Activated CD8-positive, alpha-beta memory T cell treated with anti-CD3 and anti-CD28 coated beads for 24 hours (primary cell): ENCODE measurements around the gene FZD8.

Experiments
- DNase-seq: peaks from one replicate; pipeline ENCODE4 v3.0.0-alpha.2; 2020

Gene FZD8

DNA sequence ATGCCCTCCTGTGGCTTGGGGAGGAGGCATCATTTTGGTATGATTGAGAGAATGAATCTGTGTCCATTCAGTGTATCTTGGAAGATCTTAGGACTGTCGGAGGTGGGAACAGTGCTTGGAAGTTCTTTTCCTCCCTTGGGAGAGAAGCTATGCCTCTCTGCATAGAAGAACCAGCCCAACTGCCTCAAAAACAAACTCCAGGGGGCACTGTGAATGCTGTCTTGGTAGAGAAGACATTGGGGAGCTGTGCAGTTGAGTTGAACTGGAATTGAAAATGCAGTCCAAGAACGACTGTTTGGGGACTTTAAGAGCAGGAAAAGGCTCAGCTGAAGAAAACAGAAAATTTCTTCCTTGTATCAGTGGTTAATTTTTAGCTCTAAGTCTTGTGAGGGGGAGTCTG lies 41.9 kb downstream of the FZD8 start:
- DNase-seq: no peak

DNA sequence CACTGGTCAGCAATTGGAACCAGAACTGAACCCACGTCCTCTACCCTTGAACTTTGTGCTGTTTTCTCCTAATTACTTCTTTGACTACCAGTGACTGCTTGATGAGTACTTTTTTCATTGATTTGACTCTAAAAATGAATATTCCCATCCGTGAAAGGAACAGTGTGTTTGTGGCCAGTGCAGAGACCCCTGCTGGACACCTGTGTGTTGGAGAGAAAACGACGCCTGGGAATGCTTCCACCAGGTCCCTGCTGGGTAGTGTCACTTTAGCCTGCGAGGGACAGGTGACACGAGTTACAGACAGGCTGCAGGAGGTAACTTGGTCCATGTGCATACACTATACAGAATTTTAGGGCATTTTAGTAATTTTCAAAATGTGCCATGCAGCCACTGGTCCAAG lies 43.7 kb downstream of the FZD8 start:
- no peak for DNase-seq

DNA sequence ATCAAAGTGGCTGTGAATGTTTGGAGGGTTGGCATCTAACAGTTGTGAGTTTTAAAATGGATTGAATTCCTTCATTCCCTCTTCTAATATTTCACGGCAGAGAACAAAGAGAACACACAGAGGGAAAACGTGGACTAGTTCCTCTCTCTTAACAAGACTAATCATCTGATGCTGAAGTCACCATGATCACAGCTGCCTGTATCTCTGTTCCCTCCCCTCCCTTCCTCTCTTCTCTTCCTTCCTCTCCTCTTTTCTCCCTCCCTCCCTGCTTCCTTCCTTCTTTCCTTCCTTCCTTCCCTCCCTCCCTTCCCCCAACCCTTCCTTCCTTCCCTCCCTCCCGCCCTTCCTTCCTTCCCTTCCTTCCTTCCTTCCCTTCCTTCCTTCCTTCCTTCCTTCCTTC lies 47.0 kb downstream of the FZD8 start:
- DNase-seq: no peak

DNA sequence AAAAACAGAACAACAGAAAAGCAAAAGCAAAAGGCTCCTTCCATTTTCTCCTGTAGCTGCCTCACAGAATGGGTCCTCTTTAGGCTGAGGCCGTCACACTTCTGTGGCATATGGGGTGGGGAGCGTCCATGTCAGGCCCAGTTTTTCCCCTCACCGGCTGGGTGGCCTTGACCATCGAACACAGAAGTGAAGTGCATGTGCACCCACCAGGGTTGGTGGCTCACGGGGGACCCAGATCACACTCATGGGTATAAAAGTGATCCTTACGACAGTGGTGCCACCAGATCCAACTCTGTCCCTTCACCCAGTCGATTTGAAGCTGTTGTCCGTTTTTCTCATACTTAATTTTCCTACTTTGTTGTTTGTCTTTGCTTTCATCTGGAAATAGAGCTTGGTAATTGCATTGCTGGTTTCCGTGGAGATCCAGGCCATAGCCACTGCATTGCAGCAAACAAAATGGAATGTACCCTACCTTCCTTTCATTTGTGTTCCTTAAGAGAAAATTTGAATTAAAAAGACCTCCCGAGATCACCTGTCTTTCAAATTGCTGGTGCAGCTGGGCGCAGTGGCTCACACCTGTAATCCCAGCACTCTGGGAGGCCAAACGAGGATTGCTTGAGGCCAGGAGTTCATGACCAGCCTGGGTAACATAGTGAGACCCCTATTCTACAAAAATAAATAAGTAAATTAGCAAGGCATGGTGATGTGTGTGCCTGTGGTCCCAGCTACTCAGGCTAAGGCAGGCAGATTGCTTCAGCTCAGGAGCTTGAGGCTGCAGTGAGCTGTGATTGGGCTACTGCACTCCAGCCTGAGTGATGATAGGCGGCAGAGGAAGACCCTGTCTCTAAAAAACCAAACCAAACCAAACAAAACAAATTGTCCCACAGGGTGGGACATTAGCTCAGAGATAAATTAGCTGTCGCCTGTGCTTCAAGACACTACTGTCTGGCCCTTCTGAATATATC lies 47.7 kb downstream of the FZD8 start:
- no peak for DNase-seq

DNA sequence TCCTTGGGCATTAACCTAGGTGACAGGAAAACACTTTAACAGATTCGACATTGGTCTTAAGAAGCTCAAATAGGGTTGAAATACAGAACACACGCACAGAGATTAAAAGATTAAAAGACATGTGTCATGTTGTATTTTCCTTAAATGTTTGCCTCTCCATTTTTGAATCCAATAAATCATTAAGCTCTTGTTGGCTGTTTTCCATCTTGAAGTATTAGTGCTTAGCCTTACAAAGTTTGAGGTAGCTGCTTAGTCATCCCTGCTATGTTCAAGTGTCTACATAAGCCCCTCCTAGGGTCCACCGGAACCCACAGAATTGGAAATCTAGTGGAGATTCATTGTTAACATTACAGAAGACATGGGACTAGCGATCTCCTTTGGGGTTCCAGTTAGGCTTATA lies 49.7 kb downstream of the FZD8 start:
- no peak for DNase-seq

DNA sequence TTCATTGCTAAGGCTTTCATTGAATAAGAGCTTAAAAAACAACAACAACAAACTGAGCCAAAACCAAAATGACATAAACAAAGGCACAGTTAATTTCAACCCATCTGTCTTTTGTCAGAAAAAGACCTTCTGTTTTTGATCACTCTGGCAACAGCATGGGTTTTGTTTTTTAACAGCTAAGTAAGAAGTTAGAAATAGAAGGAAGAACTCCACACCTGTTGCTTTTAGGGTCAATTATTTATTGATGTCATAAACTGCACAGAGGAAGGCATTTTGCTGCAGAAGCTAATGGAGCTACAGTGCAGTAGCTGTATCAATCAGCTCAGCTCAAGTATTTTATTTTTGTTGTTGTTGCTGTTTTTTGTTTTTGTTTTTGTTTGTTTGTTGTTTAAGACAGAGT lies 53.3 kb downstream of the FZD8 start:
- DNase-seq: no peak
